GM12864 (cell line): Measurements from ENCODE around the gene PDE7B.
"Not testable (repeated sequence)": the region's sequence is repeated elsewhere in the genome, so short reads cannot be mapped to it uniquely, and the experiment has no call there.

Source experiments
- DNase-seq: peaks from one replicate; pipeline ENCODE4 v3.0.0-alpha.2; 2011; ENCODE audit warnings: low read depth
- H3K4me3 ChIP-seq: 2 replicates; pipeline ENCODE4 v1.5.1; 2011; ENCODE audit warnings: mild to moderate bottlenecking, low read depth, low read length, control low read depth
- CTCF ChIP-seq: IDR thresholded peaks from 2 replicates; pipeline ENCODE4 v1.5.1; 2011; ENCODE audit warnings: low read depth, mild to moderate bottlenecking, moderate library complexity, low read length, control low read depth, inconsistent platforms; ENCODE audit errors: missing control alignments

PDE7B gene

GRCh38 chr6:135860361-135860760 lies 8.9 kb downstream of the PDE7B start:
- no peak for DNase-seq
- TF ChIP-seq CTCF, result no peak
- no peak overlapping the region for H3K4me3 ChIP-seq

GRCh38 chr6:135861189-135861588 lies 9.7 kb downstream of the PDE7B start:
- no peak for TF ChIP-seq CTCF
- no peak overlapping the region for H3K4me3 ChIP-seq
- DNase-seq, result no peak

- not testable (repeated sequence) for DNase-seq, H3K4me3 ChIP-seq
Measured at GRCh38 chr6:135864929-135865328, 13.4 kb downstream of the PDE7B start.

- DNase-seq, result no peak
- TF ChIP-seq CTCF, result no peak
- H3K4me3 ChIP-seq, result no peak overlapping the region
Measured at GRCh38 chr6:135866445-135867123, 15.1 kb downstream of the PDE7B start.

- no peak for TF ChIP-seq CTCF
- H3K4me3 ChIP-seq, result no peak overlapping the region
- no peak for DNase-seq
Measured at GRCh38 chr6:135867332-135867731, 15.8 kb downstream of the PDE7B start.

GRCh38 chr6:135869857-135870256 lies 18.4 kb downstream of the PDE7B start:
- TF ChIP-seq CTCF, result no peak

GRCh38 chr6:135870722-135871121 lies 19.2 kb downstream of the PDE7B start:
- no peak overlapping the region for H3K4me3 ChIP-seq
- TF ChIP-seq CTCF, result no peak
- DNase-seq, result no peak

More at GRCh38 chr6:135869857-135870256, 18.4 kb downstream of the PDE7B start:
- H3K4me3 ChIP-seq, result no peak overlapping the region
- no peak for DNase-seq

- DNase-seq, result no peak
Measured at GRCh38 chr6:135871296-135871695, 19.8 kb downstream of the PDE7B start.

More at GRCh38 chr6:135871296-135871695, 19.8 kb downstream of the PDE7B start:
- no peak overlapping the region for H3K4me3 ChIP-seq
- TF ChIP-seq CTCF, result no peak
